ENCODE data around the gene GNAI2. TPM values are rescaled to one million over a fixed set of nuclear protein-coding genes. Genes with fewer than 3 reads are reported as not detected.
"Not testable (repeated sequence)": the region's sequence is repeated elsewhere in the genome, so short reads cannot be mapped to it uniquely, and the experiment has no call there.

The GNAI2 gene
- total RNA-seq, 3 donors from 2014 or later, result 47.0 to 190 (median 96.4) TPM

DNA sequence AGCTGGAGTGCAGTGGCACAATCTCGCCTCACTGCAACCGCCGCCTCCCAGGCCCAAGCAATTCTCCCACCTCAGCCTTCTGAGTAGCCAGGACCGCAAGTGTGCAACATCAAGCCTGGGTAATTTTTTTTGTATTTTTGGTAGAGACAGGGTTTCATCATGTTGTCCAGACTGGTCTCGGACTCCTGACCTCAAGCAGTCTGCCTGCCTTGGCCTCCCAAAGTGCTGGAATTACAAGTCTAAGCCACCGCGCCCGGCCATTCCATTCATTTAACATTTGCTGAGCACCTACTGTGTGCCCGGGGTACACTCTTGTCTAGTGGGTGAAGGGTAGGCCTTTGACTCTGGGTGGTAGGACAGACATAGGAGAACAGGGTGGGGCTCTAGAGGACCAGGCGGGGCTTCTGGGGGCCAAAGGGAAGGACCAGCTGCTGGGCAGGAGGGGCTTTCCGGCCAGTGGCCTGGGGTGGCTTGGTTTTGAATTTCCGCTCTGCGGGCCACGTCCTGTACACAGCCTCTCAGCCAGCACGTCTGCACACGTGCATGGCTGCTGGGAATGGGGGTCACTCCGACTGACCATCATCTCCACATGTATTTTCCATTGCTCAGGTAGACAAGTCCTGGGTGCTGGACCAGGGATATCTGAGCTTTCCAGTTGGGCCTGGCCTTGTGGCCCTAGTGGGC is 28.5 kb upstream of the GNAI2 start:
- TF ChIP-seq, protein P1, sequence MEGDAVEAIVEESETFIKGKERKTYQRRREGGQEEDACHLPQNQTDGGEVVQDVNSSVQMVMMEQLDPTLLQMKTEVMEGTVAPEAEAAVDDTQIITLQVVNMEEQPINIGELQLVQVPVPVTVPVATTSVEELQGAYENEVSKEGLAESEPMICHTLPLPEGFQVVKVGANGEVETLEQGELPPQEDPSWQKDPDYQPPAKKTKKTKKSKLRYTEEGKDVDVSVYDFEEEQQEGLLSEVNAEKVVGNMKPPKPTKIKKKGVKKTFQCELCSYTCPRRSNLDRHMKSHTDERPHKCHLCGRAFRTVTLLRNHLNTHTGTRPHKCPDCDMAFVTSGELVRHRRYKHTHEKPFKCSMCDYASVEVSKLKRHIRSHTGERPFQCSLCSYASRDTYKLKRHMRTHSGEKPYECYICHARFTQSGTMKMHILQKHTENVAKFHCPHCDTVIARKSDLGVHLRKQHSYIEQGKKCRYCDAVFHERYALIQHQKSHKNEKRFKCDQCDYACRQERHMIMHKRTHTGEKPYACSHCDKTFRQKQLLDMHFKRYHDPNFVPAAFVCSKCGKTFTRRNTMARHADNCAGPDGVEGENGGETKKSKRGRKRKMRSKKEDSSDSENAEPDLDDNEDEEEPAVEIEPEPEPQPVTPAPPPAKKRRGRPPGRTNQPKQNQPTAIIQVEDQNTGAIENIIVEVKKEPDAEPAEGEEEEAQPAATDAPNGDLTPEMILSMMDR (IDR thresholded peaks at IDR 0.05), result no peak
- ATAC-seq (no peak), DNase-seq (no peak)
- Histone ChIP-seq H3K9me3 (no peaks in the 10 kb centered on the region), H3K4me1 (ENCODE audit: low read depth) (peaks cover 11% of the 10 kb centered on the region), H3K36me3 (ENCODE audit: low read depth) (no peaks in the 10 kb centered on the region), H3K4me3 (no peak overlapping the region)
- intact Hi-C loops (cut with DNase I, micrococcal nuclease), result no loop called here

DNA sequence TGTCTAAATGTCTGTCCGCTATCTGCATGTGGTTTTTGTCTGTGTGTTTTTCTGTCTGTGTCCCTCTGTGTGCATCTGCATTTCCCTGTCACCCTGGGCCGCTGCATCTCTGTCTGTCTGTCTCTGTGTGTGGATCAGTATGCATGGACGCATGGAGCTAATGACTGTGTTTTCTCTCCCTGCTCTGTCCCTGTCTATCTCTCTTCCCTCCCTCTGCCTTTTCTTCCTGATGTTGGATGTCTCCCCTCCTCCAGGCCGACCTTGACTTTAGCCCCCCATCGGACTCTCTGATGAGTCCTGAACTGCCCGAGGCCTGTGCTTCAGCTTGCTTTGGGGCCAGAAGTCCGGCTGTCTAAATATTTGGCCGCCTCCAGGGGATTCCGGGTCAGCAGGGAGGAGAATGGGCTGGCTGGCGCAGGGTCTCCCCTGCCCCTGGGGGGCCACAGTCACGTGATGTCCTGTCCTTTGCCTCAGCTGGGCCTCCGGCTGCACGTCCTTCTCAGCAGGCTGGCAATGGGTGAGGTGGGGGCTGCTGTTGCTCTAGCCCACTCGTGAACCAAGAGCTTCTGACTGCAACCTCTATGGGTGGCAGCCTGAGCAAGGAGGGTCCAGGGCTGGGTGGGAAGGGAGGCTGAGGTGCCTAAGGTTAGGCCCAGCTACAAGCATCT is 27.2 kb upstream of the GNAI2 start:
- H3K9me3 ChIP-seq, result no peaks in the 10 kb centered on the region
- H3K4me1 ChIP-seq (ENCODE audit: low read depth), result peaks cover 11% of the 10 kb centered on the region
- no peaks in the 10 kb centered on the region for H3K36me3 ChIP-seq (ENCODE audit: low read depth)
- intact Hi-C loops (cut with DNase I, micrococcal nuclease), result no loop called here
- DNase-seq (no peak), ATAC-seq (no peak)
- TF ChIP-seq, protein P1 (IDR thresholded peaks at IDR 0.05), result no peak
- H3K4me3 ChIP-seq, result no peak overlapping the region

DNA sequence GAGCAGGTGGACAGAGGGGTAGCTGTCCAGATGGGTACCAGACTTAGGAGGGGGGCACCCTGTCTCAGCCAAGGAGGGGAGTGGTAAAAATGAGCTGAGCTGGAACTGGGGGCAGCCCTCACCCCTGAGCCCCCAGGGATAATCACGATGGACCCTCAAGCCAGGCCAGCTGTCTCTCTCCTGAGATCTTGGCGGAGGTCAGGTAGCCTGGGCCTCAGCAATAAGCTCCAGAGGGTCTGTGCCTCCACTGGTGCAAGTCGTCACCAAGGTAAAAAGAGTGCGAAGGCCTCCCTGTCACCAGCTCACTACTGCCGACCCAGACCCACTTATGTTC is 25.9 kb upstream of the GNAI2 start:
- no peak overlapping the region for H3K4me3 ChIP-seq
- intact Hi-C loops (cut with DNase I, micrococcal nuclease), result no loop called here
- H3K9me3 ChIP-seq, result no peaks in the 10 kb centered on the region
- no peaks in the 10 kb centered on the region for H3K36me3 ChIP-seq (ENCODE audit: low read depth)
- H3K4me1 ChIP-seq (ENCODE audit: low read depth), result peaks cover 7% of the 10 kb centered on the region
- TF ChIP-seq, protein P1 (IDR thresholded peaks at IDR 0.05), result no peak
- DNase-seq (no peak), ATAC-seq (no peak)

DNA sequence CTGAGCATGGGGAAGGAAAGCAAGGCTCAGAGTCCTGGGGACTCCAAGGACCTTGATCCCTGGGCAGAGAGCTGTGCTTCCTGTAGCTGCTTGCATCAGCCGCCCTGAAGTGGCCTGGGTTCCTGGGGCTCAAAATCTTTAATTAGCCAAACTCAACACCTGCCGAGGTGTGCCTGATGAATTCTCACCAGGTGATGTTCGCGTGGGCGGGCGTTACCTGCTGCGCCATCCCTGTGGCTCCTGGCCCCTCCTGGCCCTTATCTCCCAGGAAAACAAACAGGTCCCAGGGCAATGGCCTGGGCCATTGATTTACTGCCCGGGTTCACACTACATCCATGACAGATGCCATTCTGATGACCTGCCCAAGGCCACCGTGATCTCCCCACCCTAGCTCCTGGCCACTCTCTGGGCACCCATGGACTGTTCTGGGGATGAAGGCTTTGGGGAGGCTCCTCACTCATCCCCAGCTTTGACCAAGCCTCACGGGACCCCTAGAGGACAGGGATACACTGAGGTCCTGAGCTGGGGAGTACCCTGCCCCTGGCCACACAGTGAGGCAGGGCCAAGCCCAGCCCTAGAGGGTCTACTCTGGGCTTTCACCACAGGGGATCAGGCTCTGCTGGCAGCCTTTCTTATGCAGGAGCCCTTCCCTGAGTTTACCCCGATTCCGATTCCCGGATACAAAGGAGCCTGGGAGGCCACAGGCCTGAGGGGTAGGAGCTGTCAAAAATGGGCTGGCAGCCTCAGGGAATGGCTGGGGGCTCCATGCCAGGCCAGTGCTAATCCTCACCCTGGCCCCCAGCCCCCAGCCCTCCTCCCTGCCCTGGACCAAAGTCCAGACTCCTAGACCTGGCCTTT is 25.3 kb upstream of the GNAI2 start:
- H3K4me3 ChIP-seq, result no peak overlapping the region
- H3K4me1 ChIP-seq (ENCODE audit: low read depth), result peaks cover 1% of the 10 kb centered on the region
- no peaks in the 10 kb centered on the region for H3K36me3 ChIP-seq (ENCODE audit: low read depth)
- ATAC-seq (peak; percentile 70), DNase-seq (no peak)
- intact Hi-C loops (cut with DNase I, micrococcal nuclease), result no loop called here
- no peaks in the 10 kb centered on the region for H3K9me3 ChIP-seq
- TF ChIP-seq, protein P1 (IDR thresholded peaks at IDR 0.05), result no peak

DNA sequence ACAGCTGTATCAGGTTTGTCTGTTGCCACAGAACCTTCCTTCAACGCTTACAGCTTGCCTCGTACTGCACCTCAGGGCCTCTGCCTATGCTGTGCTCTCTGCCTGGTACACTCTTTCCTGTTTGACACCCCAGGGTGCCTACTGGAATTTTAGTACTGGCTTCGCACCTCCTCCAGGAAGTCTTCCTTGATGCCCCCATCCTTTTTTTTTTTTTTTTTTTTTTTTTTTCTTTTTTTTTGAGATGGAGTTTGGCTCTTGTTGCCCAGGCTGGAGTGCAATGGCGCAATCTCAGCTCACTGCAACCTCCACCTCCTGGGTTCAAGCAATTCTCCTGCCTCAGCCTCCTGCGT is 24.7 kb upstream of the GNAI2 start:
- H3K9me3 ChIP-seq; DNase-seq; H3K4me1 ChIP-seq (ENCODE audit: low read depth); H3K4me3 ChIP-seq; H3K36me3 ChIP-seq (ENCODE audit: low read depth); intact Hi-C loops (cut with DNase I, micrococcal nuclease): not testable (repeated sequence)
- ATAC-seq, result peak; percentile 3

DNA sequence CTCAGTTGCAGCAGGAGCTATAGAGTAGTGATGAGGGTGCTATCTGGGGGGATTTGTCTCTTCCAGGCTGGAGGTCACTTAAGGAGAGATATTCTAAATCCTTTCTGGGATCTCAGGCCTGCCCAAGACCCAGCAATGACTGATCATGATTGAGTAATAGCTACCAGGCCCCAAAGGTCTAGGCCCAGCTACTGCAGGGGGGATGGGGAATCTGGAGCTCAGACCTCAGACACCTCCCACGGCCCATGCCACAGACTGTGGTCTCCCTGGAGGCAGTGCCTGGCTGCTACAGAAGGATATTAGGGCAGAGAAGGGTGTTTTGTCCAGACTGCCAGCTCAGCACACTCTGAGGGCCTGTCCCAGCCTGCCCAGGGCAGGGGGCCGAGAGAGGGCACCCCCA is 24.1 kb upstream of the GNAI2 start:
- ATAC-seq, result no peak
- no peak overlapping the region for H3K4me3 ChIP-seq

More for the DNA sequence above, 24.1 kb upstream of the GNAI2 start:
- Histone ChIP-seq H3K4me1 (ENCODE audit: low read depth) (no peaks in the 10 kb centered on the region), H3K36me3 (ENCODE audit: low read depth) (no peaks in the 10 kb centered on the region), H3K9me3 (no peaks in the 10 kb centered on the region)
- no peak for DNase-seq
- TF ChIP-seq, protein P1 (IDR thresholded peaks at IDR 0.05), result no peak
- intact Hi-C loops (cut with DNase I, micrococcal nuclease), result no loop called here
